Natural killer cell (primary cell): ENCODE results near the gene ZBTB7B. TPM values are rescaled to one million over a fixed set of nuclear protein-coding genes. Genes with fewer than 3 reads are reported as not detected.

ENCODE experiments used
- ATAC-seq, 3 donors: fragments of 150-1000 bp in 2 of 3; fragments of 200-7000 bp in 1 of 3; cut with Tn5 transposase; 1 replicate in 1 of 3; 2 replicates in 2 of 3; pipeline ENCODE4 v1.10.0; 2021; ENCODE audit warnings: mild to moderate bottlenecking in 2 of 3, moderate library complexity in 2 of 3
- DNase-seq, 2 donors: peaks; one replicate each; pipeline versions ENCODE4 v3.0.0 to v3.0.0-alpha.2; 2013 to 2021; ENCODE audit warnings: mixed read lengths in 1 of 2
- H3K27ac ChIP-seq: one replicate; pipeline ENCODE4 v1.5.1; 2013; ENCODE audit warnings: mild to moderate bottlenecking, low read length
- H3K27me3 ChIP-seq: one replicate; pipeline ENCODE4 v1.6.1; 2013; ENCODE audit warnings: low read length; ENCODE audit not compliant: control insufficient read depth, insufficient read depth
- H3K36me3 ChIP-seq: one replicate; pipeline ENCODE4 v1.6.1; 2013; ENCODE audit warnings: low read length; ENCODE audit not compliant: control insufficient read depth, insufficient read depth
- H3K4me1 ChIP-seq: one replicate; pipeline ENCODE4 v1.6.1; 2013; ENCODE audit warnings: low read length; ENCODE audit not compliant: control insufficient read depth, insufficient read depth
- H3K4me3 ChIP-seq: one replicate; pipeline ENCODE4 v1.5.1; 2013; ENCODE audit warnings: low read length
- H3K9me3 ChIP-seq: one replicate; pipeline ENCODE4 v1.6.1; 2013; ENCODE audit warnings: low read length; ENCODE audit not compliant: control insufficient read depth, insufficient read depth
- H3K27ac Mint-ChIP-seq, 2 donors: one replicate each; pipeline ENCODE4 v1.8.0; 2022; ENCODE audit warnings: mild to moderate bottlenecking in 2 of 2, mixed read lengths in 2 of 2, moderate library complexity in 1 of 2
- H3K27me3 Mint-ChIP-seq, 2 donors: one replicate each; pipeline ENCODE4 v1.8.0; 2022; ENCODE audit warnings: low read depth in 2 of 2, mixed read lengths in 2 of 2
- H3K36me3 Mint-ChIP-seq: one replicate; pipeline ENCODE4 v1.8.0; 2022; ENCODE audit warnings: mixed read lengths
- H3K4me1 Mint-ChIP-seq, 2 donors: one replicate each; pipeline ENCODE4 v1.8.0; 2022; ENCODE audit warnings: mixed read lengths in 2 of 2
- H3K4me3 Mint-ChIP-seq: one replicate; pipeline ENCODE4 v1.8.0; 2022; ENCODE audit warnings: mild to moderate bottlenecking, moderate library complexity, mixed read lengths
- H3K9me3 Mint-ChIP-seq, 2 donors: one replicate each; pipeline ENCODE4 v1.8.0; 2022; ENCODE audit warnings: mixed read lengths in 2 of 2
- WGBS: methylation state at CpG from one replicate; pipeline ENCODE4 v1.1.7; 2013; ENCODE audit warnings: missing lambda C conversion rate; ENCODE audit not compliant: insufficient coverage; 5-methylcytosine and 5-hydroxymethylcytosine counted together
- intact Hi-C: fragments of 100-400 bp; cut with micrococcal nuclease; formaldehyde crosslinking; loops from one replicate; pipeline ENCODE4 v1.14.2; 2022
- total RNA-seq, 4 donors: library from RNA; stranded (reverse); fragments of 120-200 nt in 1 of 4; gene quantifications; one replicate each; pipeline versions ENCODE4 v1.2.3 to v1.2.4, GENCODE V29; 2013 to 2022
- TF ChIP-seq, protein P1 (sequence below): fragments of 200-600 bp; IDR thresholded peaks from one replicate; pipeline ENCODE4 v1.8.0; 2022; ENCODE audit warnings: antibody characterized with exemption

Gene ZBTB7B
- total RNA-seq, 3 donors from 2014 or later (not counting 1 experiment from before 2014, with no cell fraction given): 61.2 to 75.4 (median 63.3) TPM

DNA sequence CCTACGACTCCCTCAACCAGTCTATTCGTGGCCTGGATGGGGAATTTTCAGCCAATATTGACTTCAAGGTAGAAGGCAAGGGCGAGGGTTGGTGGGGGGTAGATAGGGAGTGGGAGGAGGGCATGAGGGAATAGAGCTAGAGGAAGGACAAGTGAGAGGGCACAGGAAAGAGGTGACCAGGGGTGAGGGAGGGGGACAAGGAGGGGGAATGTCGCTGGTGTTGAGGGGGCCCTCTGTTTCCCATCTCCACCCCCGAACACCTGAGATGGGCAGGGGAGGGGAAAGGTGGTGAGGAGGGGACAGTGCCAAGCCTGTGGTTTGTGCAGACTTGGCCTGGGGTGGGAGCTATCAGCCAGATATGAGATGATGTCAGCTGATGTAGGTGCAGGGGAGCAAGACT is 40.2 kb downstream of the ZBTB7B start:
- Mint-ChIP-seq H3K27me3 (peaks cover 7 to 10% of the 10 kb centered on the region in 2 donors), H3K36me3 (no peaks in the 10 kb centered on the region), H3K27ac (no peak overlapping the region), H3K4me3 (no peak overlapping the region), H3K4me1 (peaks cover 0 to 13% of the 10 kb centered on the region in 2 donors), H3K9me3 (no peaks in the 10 kb centered on the region)
- TF ChIP-seq, protein P1, sequence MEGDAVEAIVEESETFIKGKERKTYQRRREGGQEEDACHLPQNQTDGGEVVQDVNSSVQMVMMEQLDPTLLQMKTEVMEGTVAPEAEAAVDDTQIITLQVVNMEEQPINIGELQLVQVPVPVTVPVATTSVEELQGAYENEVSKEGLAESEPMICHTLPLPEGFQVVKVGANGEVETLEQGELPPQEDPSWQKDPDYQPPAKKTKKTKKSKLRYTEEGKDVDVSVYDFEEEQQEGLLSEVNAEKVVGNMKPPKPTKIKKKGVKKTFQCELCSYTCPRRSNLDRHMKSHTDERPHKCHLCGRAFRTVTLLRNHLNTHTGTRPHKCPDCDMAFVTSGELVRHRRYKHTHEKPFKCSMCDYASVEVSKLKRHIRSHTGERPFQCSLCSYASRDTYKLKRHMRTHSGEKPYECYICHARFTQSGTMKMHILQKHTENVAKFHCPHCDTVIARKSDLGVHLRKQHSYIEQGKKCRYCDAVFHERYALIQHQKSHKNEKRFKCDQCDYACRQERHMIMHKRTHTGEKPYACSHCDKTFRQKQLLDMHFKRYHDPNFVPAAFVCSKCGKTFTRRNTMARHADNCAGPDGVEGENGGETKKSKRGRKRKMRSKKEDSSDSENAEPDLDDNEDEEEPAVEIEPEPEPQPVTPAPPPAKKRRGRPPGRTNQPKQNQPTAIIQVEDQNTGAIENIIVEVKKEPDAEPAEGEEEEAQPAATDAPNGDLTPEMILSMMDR: no peak
- no peak for DNase-seq
- Histone ChIP-seq H3K4me3 (no peak overlapping the region), H3K27ac (no peak overlapping the region), H3K4me1 (no peaks in the 10 kb centered on the region), H3K27me3 (no peaks in the 10 kb centered on the region), H3K36me3 (no peaks in the 10 kb centered on the region), H3K9me3 (no peaks in the 10 kb centered on the region)
- intact Hi-C loops: no loop called here
- ATAC-seq: no peak
- 75% methylated on average over 5 of the region's 5 CpGs for WGBS

DNA sequence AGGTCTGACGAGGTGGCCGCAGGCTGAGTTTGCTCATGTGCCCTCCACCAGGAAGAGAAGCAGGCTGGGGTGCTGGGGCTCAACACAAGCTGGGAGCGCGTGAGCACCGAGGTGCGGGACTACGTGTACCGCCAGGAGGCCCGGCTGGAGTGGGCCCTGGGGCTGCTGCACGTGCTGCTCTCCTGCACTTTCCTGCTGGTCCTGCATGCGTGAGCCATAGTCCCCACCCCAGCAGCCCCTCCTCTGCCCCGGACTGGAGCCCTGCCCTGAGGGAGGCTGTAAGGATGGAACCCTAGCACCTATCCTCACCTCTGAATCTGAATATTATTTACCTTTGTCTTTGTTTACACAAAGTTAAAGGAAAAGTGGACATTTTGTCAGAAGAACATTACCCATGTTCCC is 40.7 kb downstream of the ZBTB7B start:
- ATAC-seq (no peak), DNase-seq (no peak)
- no peaks in the 10 kb centered on the region for H3K27me3 ChIP-seq
- no peaks in the 10 kb centered on the region for H3K36me3 ChIP-seq
- 85% methylated on average over 11 of the region's 12 CpGs for WGBS
- TF ChIP-seq, protein P1: no peak
- H3K36me3 Mint-ChIP-seq: no peaks in the 10 kb centered on the region
- H3K4me3 Mint-ChIP-seq: no peak overlapping the region
- H3K4me1 Mint-ChIP-seq: peaks cover 0 to 13% of the 10 kb centered on the region in 2 donors
- no peak overlapping the region for H3K4me3 ChIP-seq
- intact Hi-C loops: no loop called here
- H3K9me3 Mint-ChIP-seq: no peaks in the 10 kb centered on the region
- no peaks in the 10 kb centered on the region for H3K4me1 ChIP-seq
- H3K27ac Mint-ChIP-seq: no peak overlapping the region
- no peaks in the 10 kb centered on the region for H3K9me3 ChIP-seq
- H3K27ac ChIP-seq: no peak overlapping the region
- peaks cover 3 to 5% of the 10 kb centered on the region in 2 donors for H3K27me3 Mint-ChIP-seq

DNA sequence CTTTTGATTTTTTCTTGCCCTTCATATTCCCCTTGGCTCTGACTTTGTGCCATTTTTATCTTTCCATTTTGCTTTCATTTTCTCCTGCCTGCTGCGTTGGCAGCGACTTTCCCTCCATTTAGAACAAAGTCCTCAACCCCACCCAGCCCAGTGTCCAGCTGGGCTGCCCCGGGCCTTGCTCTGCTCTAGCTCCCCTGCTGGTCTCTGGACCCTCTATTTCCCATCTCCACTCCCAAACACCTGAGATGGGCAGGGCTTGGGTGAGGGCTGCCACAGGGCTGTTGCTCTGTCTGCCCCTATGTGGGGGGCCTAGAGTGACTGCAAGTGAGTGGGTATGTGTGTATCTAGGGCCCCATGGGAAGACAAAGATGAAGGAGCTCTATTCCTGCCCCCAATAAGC is 41.2 kb downstream of the ZBTB7B start:
- TF ChIP-seq, protein P1: no peak
- Histone ChIP-seq H3K9me3 (no peaks in the 10 kb centered on the region), H3K4me1 (no peaks in the 10 kb centered on the region), H3K36me3 (no peaks in the 10 kb centered on the region), H3K4me3 (no peak overlapping the region), H3K27ac (no peak overlapping the region), H3K27me3 (no peaks in the 10 kb centered on the region)
- H3K4me1 Mint-ChIP-seq: peaks cover 0 to 13% of the 10 kb centered on the region in 2 donors
- peaks cover under 1 to 3% of the 10 kb centered on the region in 2 donors for H3K27me3 Mint-ChIP-seq
- ATAC-seq: no peak
- 91% methylated on average over 3 of the region's 3 CpGs for WGBS
- no peak overlapping the region for H3K27ac Mint-ChIP-seq
- no peaks in the 10 kb centered on the region for H3K9me3 Mint-ChIP-seq
- no peaks in the 10 kb centered on the region for H3K36me3 Mint-ChIP-seq
- no peak overlapping the region for H3K4me3 Mint-ChIP-seq
- intact Hi-C loops: no loop called here
- no peak for DNase-seq

DNA sequence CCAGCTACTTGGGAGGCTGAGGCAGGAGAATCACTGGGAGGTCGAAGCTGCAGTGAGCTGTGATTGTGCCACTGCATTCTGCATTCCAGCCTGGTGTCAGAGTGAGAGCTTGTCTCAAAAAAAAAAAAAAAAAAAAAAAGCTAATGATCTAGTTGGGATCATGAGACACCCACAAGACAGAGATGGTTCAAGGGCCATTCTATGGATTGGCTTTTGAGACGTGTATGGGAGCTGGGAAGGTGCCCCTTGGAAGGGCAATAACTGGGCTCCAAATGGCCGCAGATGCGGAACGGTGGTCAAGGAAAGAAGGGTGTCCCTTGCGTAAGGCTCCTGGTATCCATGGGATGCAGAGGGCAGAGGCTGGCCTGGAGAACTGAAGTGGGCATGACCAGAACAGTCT is 41.8 kb downstream of the ZBTB7B start:
- no peaks in the 10 kb centered on the region for H3K9me3 Mint-ChIP-seq
- no peaks in the 10 kb centered on the region for H3K36me3 ChIP-seq
- TF ChIP-seq, protein P1: no peak
- H3K27ac Mint-ChIP-seq: no peak overlapping the region
- no peaks in the 10 kb centered on the region for H3K36me3 Mint-ChIP-seq
- H3K9me3 ChIP-seq: no peaks in the 10 kb centered on the region
- no peaks in the 10 kb centered on the region for H3K4me1 ChIP-seq
- no peak for ATAC-seq
- DNase-seq: no peak
- 84% methylated on average over 6 of the region's 6 CpGs for WGBS
- H3K4me1 Mint-ChIP-seq: peaks cover 0 to 7% of the 10 kb centered on the region in 2 donors
- no peak overlapping the region for H3K4me3 Mint-ChIP-seq
- intact Hi-C loops: no loop called here
- H3K27me3 ChIP-seq: no peaks in the 10 kb centered on the region
- peaks cover 0 to 3% of the 10 kb centered on the region in 2 donors for H3K27me3 Mint-ChIP-seq
- no peak overlapping the region for H3K4me3 ChIP-seq
- H3K27ac ChIP-seq: no peak overlapping the region
